Osteocyte (in vitro differentiated cells): ENCODE results near the gene FCHSD2. TPM values are rescaled to one million over a fixed set of nuclear protein-coding genes. Genes with fewer than 3 reads are reported as not detected.
"Not testable (repeated sequence)": the region's sequence is repeated elsewhere in the genome, so short reads cannot be mapped to it uniquely, and the experiment has no call there.

Experiments used
- DNase-seq: peaks from one replicate; pipeline ENCODE4 v3.0.0; 2021; ENCODE audit warnings: mixed read lengths; ENCODE audit not compliant: unreplicated experiment; ENCODE audit errors: extremely low spot score
- H3K27ac Mint-ChIP-seq: one replicate; pipeline ENCODE4 v1.8.0; 2021; ENCODE audit warnings: mild to moderate bottlenecking, mixed read lengths; ENCODE audit not compliant: unreplicated experiment
- H3K27me3 Mint-ChIP-seq: one replicate; pipeline ENCODE4 v1.8.0; 2021; ENCODE audit warnings: mixed read lengths; ENCODE audit not compliant: unreplicated experiment
- H3K36me3 Mint-ChIP-seq: one replicate; pipeline ENCODE4 v1.8.0; 2021; ENCODE audit warnings: mixed read lengths; ENCODE audit not compliant: unreplicated experiment
- H3K4me1 Mint-ChIP-seq: one replicate; pipeline ENCODE4 v1.8.0; 2021; ENCODE audit warnings: mixed read lengths; ENCODE audit not compliant: unreplicated experiment
- H3K4me3 Mint-ChIP-seq: one replicate; pipeline ENCODE4 v1.8.0; 2021; ENCODE audit warnings: mild to moderate bottlenecking, moderate library complexity, mixed read lengths; ENCODE audit not compliant: unreplicated experiment
- H3K9me3 Mint-ChIP-seq: one replicate; pipeline ENCODE4 v1.8.0; 2021; ENCODE audit warnings: mixed read lengths; ENCODE audit not compliant: unreplicated experiment
- total RNA-seq: library from RNA; stranded (reverse); gene quantifications from 2 replicates; pipeline ENCODE4 v1.2.1, GENCODE V29; 2021
- TF ChIP-seq, protein P1 (sequence below): fragments of 200-600 bp; sonication (generic); IDR thresholded peaks from 2 replicates; pipeline ENCODE4 v1.5.0; 2021; ENCODE audit warnings: antibody characterized with exemption, mild to moderate bottlenecking, moderate library complexity

FCHSD2 gene
- total RNA-seq, 1 donor from 2014 or later = 39.4 TPM

DNA sequence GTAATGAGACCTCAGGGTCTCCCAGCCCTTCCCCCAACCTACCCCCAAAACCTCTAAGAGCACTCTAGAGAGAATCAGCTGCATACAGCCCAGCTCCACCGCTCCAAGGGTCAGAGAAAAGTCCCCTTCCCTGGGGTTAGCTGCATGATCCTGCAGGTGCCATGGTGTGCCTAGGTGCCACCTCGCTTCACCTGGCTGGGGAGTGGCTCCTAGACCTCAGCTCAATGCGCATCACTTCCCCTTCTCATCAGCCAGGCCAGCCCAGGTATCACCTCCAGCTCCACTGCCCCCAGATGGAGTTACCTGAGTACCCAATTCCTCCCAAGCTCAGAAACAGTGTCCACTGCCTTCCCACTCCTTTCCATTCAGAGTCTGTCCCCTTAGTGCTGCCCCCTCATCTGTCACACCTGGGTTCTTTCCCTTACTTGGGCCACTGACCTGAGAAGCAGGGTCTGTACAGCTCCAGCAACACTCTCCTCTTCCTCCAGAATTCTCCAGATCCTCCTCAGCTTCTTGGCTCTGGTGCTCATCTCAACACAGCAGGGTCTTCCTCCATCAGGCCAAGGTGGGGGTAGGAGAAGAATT lies 349.6 kb downstream of the FCHSD2 start:
- Mint-ChIP-seq H3K36me3 (no peaks in the 10 kb centered on the region), H3K9me3 (no peaks in the 10 kb centered on the region), H3K4me3 (peak overlapping the region; percentile 14), H3K27me3 (no peaks in the 10 kb centered on the region), H3K27ac (peak overlapping the region; percentile 99), H3K4me1 (peaks cover 37% of the 10 kb centered on the region)
- TF ChIP-seq, protein P1, sequence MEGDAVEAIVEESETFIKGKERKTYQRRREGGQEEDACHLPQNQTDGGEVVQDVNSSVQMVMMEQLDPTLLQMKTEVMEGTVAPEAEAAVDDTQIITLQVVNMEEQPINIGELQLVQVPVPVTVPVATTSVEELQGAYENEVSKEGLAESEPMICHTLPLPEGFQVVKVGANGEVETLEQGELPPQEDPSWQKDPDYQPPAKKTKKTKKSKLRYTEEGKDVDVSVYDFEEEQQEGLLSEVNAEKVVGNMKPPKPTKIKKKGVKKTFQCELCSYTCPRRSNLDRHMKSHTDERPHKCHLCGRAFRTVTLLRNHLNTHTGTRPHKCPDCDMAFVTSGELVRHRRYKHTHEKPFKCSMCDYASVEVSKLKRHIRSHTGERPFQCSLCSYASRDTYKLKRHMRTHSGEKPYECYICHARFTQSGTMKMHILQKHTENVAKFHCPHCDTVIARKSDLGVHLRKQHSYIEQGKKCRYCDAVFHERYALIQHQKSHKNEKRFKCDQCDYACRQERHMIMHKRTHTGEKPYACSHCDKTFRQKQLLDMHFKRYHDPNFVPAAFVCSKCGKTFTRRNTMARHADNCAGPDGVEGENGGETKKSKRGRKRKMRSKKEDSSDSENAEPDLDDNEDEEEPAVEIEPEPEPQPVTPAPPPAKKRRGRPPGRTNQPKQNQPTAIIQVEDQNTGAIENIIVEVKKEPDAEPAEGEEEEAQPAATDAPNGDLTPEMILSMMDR = no peak
- no peak for DNase-seq

DNA sequence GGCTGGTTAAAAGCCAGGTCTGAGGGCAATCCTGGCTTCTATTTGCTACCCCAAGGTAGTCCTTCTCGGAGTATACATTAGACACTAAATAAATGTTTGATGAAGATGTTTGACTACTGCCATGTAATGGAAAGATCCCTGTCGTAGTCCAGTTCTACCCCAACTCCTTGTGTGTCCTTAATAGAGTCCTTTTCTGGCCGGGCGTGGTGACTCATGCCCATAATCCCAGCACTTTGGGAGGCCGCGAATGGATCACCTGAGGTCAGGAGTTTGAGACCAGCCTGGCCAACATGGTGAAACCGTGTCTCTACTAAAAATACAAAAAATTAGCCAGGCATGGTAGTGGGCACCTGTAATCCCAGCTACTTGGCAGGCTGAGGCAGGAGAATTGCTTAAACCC lies 350.9 kb downstream of the FCHSD2 start:
- H3K27ac Mint-ChIP-seq, H3K4me3 Mint-ChIP-seq, H3K9me3 Mint-ChIP-seq, H3K27me3 Mint-ChIP-seq, H3K36me3 Mint-ChIP-seq, DNase-seq: not testable (repeated sequence)
- H3K4me1 Mint-ChIP-seq = peaks cover 37% of the 10 kb centered on the region

DNA sequence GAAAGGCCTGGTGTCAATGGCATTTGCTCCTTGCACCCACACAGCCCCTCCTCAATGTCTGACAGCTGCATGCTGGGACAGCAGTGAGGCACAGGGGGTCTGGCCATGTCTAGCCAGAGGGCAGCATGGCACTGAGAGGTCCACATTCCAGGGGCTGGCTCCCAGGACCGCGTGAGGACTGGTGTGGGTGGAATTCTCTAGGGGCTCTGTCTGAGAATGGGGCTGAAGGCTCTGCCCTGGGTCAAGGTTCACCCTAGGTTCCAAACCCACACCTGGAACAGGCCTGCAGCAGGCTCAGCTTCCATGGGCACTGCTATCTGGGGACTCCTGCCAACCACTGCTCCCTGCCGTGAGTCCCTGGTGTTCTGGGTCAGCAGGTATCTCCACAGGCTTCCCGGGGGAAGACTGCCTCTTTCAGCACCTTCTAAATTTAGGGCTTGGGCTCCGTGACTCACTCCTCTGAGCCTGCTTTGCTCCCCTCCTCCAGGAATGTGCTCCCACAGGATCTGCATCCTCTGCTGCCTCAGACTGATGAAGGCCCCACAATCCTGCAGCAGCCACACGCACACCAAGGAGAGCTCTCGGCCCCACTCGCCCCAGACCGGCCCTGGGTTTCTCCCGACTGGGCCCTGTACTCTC lies 352.5 kb downstream of the FCHSD2 start:
- Mint-ChIP-seq H3K9me3 (no peaks in the 10 kb centered on the region), H3K36me3 (no peaks in the 10 kb centered on the region), H3K4me1 (peaks cover 34% of the 10 kb centered on the region), H3K27me3 (no peaks in the 10 kb centered on the region), H3K4me3 (no peak overlapping the region), H3K27ac (peak overlapping the region; percentile 47)
- TF ChIP-seq, protein P1 = no peak
- no peak for DNase-seq

DNA sequence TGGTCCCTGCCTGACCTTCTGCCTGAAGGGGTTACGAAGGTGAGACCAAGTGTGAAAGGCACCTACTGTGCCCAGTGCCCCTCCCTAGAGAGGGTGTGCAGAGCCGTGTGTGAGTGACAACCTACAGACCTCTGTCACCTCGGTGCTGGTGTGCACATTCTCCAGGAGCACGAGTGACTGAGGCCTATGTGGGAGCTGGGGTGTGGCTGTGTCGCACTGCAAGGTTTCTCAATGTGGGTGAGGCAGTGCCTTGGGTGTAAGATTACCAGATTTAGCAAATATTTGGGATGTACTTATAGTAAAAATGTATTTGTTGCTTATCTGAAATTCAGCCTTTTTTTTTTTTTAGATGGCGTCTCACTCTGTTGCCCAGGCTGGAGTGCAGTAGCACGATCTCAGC lies 353.9 kb downstream of the FCHSD2 start:
- H3K27ac Mint-ChIP-seq = no peak overlapping the region
- TF ChIP-seq, protein P1 = no peak
- no peak for DNase-seq
- peaks cover 23% of the 10 kb centered on the region for H3K4me1 Mint-ChIP-seq
- no peaks in the 10 kb centered on the region for H3K27me3 Mint-ChIP-seq
- H3K36me3 Mint-ChIP-seq = no peaks in the 10 kb centered on the region
- H3K4me3 Mint-ChIP-seq = no peak overlapping the region
- no peaks in the 10 kb centered on the region for H3K9me3 Mint-ChIP-seq

DNA sequence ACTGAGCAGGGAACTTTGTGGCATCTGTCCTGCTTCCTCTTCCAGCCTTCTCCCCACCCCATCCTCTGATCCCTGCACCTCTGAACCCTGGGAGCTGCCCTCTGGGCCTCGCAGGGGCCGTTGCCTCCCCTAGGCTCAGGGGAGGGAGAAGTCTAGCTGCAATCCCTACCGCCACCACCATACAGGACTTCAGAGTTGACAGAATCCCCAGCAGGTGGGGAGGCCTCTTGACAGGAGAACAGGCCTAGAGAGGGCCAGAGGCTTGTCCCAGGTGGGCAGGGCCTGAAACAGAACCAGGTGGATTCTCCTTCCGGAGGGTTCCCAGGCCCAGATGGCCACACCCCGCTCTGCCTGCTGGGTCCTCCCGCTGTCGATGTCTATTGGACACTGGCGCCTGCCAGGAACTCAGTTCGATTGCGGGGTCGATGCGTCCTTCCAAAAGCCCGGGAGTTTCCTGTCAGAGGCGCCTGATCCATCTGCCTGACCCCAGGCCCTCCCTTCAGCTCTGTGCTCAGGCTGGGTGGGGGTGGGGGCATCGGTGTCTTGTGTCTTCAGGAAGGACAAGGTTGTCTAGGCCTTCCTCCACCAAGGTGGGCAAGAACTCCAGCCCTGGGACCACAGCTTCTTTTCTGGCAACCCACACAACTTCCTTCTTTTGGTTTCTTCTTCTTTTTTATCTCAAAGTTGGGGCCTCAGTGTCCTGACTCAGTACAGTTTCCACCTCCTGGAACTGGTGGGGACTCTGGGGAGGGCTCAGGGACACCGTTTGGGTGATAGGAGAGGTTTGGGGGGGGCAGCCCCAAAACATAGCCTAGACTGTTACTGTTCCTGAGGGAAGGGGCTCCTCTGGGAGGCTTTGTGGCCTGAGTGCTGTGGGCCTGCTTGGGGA lies 354.7 kb downstream of the FCHSD2 start:
- Mint-ChIP-seq H3K4me1 (peaks cover 16% of the 10 kb centered on the region), H3K9me3 (no peaks in the 10 kb centered on the region), H3K27me3 (no peaks in the 10 kb centered on the region), H3K36me3 (no peaks in the 10 kb centered on the region), H3K4me3 (no peak overlapping the region), H3K27ac (no peak overlapping the region)
- no peak for DNase-seq
- TF ChIP-seq, protein P1 = no peak

Other genes starting within 250 kb of the FCHSD2 start
- gene P2RY2, start 76.0 kb upstream of the FCHSD2 start, total RNA-seq = not detected in 2 replicates
- not detected in 2 replicates for gene P2RY6, start 130.0 kb upstream of the FCHSD2 start, total RNA-seq
- gene ARHGEF17, start 166.0 kb upstream of the FCHSD2 start, total RNA-seq = 104 and 105 TPM in 2 replicates
- gene RELT, start 234.1 kb upstream of the FCHSD2 start, total RNA-seq = 3.3 and 4.1 TPM in 2 replicates